Activated T-cell treated with anti-CD3 and anti-CD28 coated beads, Interleukin-2, amount 50 U/mL, for 24 hours (primary cell): ENCODE results near the gene SERINC5.

Experiments
- DNase-seq: peaks from one replicate; pipeline ENCODE4 v3.0.0-alpha.2; 2020
- H3K27ac Mint-ChIP-seq: 2 replicates; pipeline ENCODE4 v1.8.0; 2020; ENCODE audit warnings: mild to moderate bottlenecking, mixed read lengths
- H3K27me3 Mint-ChIP-seq: 2 replicates; pipeline ENCODE4 v1.8.0; 2020; ENCODE audit warnings: mixed read lengths
- H3K36me3 Mint-ChIP-seq: 2 replicates; pipeline ENCODE4 v1.8.0; 2020; ENCODE audit warnings: low read depth, mixed read lengths
- H3K4me1 Mint-ChIP-seq: 2 replicates; pipeline ENCODE4 v1.8.0; 2020; ENCODE audit warnings: low read depth, mixed read lengths
- H3K4me3 Mint-ChIP-seq: 2 replicates; pipeline ENCODE4 v1.8.0; 2020; ENCODE audit warnings: mild to moderate bottlenecking, moderate library complexity, mixed read lengths
- H3K9me3 Mint-ChIP-seq: 2 replicates; pipeline ENCODE4 v1.8.0; 2020; ENCODE audit warnings: mixed read lengths

SERINC5 gene

DNA sequence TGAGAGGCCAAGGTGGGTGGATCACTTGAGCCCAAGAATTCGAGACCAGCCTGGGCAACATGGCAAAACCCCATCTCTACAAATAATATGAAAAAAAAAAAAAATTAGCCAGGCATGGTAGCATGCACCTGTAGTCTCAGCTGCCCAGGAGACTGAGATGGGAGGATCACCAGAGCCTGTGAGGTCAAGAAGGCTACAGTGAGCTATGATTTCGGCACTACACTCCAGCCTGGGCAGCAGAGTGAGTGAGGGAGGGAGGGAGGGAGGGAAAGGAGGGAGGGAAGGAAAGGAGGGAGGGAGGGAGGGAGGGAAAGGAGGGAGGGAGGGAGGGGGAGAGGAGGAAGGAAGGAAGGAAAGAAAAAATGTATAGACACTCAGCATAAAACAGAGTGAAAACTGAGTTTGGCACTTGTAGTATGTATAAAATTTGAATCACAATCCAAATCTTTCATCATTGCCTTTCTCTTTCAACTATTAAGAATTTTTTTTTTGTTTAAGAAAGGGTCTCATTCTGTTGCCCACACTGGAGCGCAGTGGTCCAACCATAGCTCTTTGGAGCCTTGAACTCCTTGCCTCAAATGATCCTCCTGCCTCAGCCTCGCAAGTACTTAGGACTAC is 27.8 kb downstream of the SERINC5 start:
- Mint-ChIP-seq H3K27me3 (no peaks in the 10 kb centered on the region), H3K9me3 (no peaks in the 10 kb centered on the region), H3K36me3 (peaks cover 16% of the 10 kb centered on the region), H3K4me3 (no peak overlapping the region), H3K4me1 (peaks cover 70% of the 10 kb centered on the region), H3K27ac (peak overlapping the region; percentile 79)
- DNase-seq = no peak

DNA sequence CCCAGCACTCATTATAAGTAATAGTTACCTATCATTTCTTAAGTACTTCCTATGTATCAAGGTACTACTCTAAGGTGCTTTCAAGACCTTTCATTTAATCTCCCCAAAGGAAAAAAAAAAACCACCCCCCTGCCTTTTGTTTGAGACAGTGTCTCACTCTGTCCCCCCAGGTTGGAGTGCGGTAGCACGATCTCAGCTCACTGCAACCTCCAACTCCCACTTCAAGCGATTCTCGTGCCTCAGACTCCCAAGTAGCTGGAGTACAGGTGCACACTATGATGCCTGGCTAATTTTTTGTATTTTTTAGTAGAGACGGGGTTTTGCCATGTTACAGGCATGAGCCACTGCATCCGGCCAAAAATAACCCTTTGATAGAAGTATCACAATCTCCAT is 29.9 kb downstream of the SERINC5 start:
- H3K4me1 Mint-ChIP-seq = peaks cover 59% of the 10 kb centered on the region
- no peak for DNase-seq
- H3K36me3 Mint-ChIP-seq = peaks cover 17% of the 10 kb centered on the region
- H3K27ac Mint-ChIP-seq = peak overlapping the region; percentile 89
- H3K4me3 Mint-ChIP-seq = peak overlapping the region; percentile 56
- H3K9me3 Mint-ChIP-seq = no peaks in the 10 kb centered on the region
- no peaks in the 10 kb centered on the region for H3K27me3 Mint-ChIP-seq

DNA sequence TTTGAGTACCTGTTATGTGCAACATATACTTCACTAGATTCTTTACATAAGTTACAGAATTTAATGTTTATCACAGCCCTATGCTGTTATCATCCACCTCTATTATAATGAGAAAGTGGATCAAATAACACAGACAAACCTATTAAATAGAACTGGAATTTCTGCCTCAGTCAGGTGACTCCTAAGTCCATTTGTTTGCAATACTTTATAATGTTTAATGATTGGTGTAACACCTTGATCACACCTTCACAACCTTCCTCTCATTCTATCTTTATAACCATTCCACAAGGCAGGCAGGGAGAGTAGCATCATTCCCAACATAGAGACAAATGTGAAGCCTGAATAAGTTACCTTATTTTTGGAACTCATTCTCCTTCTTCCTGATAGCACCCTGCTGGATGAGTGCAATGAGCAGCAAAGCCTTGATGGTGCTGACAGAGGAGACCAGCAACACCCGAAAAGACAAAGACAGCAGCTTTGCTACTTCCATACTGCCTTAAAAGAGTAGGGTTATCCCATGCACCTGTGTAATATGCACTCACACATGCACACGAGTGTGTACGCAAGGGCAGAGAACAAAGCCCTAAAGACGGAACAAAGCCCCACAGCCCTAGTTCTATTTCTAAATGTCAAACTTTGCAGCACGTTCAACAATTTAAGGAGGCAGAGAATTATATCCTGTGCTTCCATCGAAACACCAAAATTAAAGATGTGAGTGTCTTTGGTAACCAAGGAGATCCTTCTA is 30.5 kb downstream of the SERINC5 start:
- H3K4me1 Mint-ChIP-seq = peaks cover 59% of the 10 kb centered on the region
- H3K4me3 Mint-ChIP-seq = no peak overlapping the region
- no peaks in the 10 kb centered on the region for H3K9me3 Mint-ChIP-seq
- peak overlapping the region; percentile 89 for H3K27ac Mint-ChIP-seq
- H3K36me3 Mint-ChIP-seq = peaks cover 21% of the 10 kb centered on the region
- no peak for DNase-seq
- no peaks in the 10 kb centered on the region for H3K27me3 Mint-ChIP-seq

DNA sequence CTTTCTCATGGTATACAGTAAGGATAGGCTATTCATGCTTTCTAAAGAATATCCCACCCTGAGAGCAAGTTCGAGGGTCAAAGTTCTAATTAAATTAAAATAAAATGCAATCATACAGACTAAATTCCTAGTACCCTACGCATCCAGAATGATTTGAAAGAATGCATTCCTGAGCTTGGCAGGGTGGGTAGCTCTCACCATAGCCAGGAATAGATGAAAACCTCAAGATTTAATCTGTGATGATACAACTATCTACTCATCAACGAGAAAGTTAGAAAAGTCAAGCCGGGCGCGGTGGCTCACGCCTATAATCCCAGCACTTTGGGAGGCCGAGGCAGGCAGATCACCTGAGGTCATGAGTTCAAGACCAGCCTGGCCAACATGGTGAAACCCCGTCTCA is 32.3 kb downstream of the SERINC5 start:
- Mint-ChIP-seq H3K36me3 (peaks cover 31% of the 10 kb centered on the region), H3K27ac (no peak overlapping the region), H3K9me3 (no peaks in the 10 kb centered on the region), H3K4me3 (no peak overlapping the region), H3K27me3 (no peaks in the 10 kb centered on the region), H3K4me1 (peaks cover 61% of the 10 kb centered on the region)
- no peak for DNase-seq

DNA sequence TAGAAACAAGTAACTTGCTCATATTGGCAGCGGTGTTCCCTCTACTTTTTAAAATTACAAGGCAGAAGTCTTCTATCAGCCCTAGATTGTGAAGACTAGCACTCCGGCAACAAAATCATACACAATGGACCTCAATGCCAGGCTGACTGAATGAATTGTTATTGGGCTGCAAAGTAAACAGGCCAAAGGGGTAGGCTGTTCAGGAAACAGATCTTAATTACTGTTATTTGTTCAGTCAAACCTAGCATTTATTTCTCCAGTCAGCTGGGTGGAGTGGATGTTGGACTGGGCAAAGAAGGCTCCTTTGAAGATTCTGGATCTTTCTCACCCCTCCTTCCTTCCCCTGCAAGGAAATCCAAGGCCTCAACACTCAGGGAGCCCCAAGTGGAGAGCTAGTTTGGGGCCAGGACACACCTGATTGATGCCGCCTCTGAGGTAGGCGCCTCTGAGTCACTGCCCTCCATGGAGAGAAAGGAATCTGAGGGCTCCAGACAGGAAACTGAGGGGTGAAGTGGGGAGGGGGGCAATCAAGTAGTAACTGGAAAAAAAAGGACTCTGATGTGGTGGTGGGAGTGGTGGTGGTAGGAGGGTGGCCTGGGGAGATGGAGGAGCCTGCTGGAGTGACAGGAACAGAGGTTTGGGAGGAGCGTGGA is 35.5 kb downstream of the SERINC5 start:
- Mint-ChIP-seq H3K4me1 (peaks cover 65% of the 10 kb centered on the region), H3K36me3 (peaks cover 29% of the 10 kb centered on the region), H3K4me3 (no peak overlapping the region), H3K27me3 (no peaks in the 10 kb centered on the region), H3K27ac (peak overlapping the region; percentile 85), H3K9me3 (no peaks in the 10 kb centered on the region)
- no peak for DNase-seq

DNA sequence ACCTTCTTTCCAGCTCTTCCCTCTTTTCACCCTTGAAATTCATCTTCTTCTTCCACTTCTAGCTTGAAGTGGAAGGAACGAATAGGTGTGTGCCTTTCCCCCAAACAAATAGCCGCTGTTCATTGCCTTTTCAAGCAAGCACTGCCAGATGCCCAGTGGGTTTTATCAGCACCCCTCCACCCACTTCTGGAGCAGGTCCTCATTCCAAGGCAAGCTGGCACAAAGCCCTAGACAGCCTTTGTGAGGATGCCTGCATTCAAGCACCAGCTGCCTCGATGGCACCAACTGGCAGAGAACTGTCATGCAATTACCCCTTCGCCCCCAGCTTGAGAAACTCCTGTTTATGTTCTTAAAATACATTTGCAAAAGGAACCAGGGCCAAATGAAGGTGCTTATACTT is 36.5 kb downstream of the SERINC5 start:
- Mint-ChIP-seq H3K4me1 (peaks cover 69% of the 10 kb centered on the region), H3K4me3 (no peak overlapping the region)

DNA sequence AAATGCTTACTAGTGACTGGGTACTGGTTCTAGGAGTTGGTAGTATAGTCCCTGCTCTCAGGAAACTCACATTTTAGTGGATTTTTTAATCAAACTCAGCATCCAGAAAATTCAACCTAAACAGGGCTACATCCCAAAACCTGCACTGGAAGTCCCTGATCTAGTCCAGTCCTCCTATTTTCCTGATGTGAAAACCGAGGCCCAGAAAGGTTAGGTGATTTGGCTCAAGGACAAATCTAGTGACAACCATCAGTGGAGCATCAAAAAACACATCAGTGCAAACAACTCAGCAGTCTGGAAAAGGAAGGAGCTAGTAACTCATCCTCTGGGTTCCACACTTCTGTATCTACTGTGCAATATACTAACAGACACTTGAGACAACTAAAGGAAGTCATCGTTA is 38.2 kb downstream of the SERINC5 start:
- peaks cover 81% of the 10 kb centered on the region for H3K4me1 Mint-ChIP-seq
- H3K36me3 Mint-ChIP-seq = peaks cover 29% of the 10 kb centered on the region
- H3K4me3 Mint-ChIP-seq = peak overlapping the region; percentile 67
- DNase-seq = no peak
- H3K27me3 Mint-ChIP-seq = no peaks in the 10 kb centered on the region
- no peaks in the 10 kb centered on the region for H3K9me3 Mint-ChIP-seq
- H3K27ac Mint-ChIP-seq = peak overlapping the region; percentile 92

More for the DNA sequence above, 36.5 kb downstream of the SERINC5 start:
- Mint-ChIP-seq H3K27ac (peak overlapping the region; percentile 92), H3K27me3 (no peaks in the 10 kb centered on the region), H3K9me3 (no peaks in the 10 kb centered on the region), H3K36me3 (peaks cover 30% of the 10 kb centered on the region)
- DNase-seq = no peak

DNA sequence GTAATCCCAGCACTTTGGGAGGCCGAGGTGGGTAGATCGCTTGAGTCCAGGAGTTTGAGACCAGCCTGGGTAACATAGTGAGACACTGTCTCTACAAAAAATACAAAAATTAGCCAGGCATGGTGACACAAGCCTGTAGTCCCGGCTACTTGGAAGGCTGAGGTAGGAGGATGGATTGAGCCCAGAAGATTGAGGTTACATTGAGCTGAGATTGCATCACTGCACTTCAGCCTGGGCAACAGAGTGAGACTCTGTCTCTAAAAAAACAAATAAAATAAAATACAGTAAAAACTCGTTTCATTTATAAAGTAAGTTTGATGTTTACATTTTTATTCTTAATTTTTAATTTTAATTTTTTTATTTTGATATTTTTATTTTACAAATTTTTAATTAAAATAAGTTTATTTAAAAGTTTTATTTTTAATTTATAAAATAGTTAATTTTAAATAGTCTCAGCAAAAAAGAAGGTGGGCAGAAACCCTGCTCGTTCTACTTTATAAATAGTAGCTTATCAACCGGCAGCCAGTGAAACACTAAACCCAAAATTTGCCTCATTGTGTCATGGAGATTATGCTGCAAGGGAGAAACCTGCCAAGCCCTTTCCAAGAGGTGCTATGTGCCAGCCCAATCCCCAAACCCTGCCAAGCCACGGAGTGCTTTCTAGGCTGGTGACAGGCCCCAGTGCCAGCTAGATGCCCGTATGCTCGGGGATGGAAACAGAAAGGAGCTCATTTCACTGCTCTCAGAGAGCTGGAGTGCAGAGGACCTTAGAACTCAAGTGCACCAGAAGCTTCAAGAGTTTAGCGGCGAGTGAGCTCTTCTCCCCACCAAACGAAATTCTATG is 38.9 kb downstream of the SERINC5 start:
- Mint-ChIP-seq H3K27me3 (no peaks in the 10 kb centered on the region), H3K4me1 (peaks cover 84% of the 10 kb centered on the region), H3K27ac (peak overlapping the region; percentile 92), H3K9me3 (no peaks in the 10 kb centered on the region), H3K4me3 (peak overlapping the region; percentile 77), H3K36me3 (peaks cover 30% of the 10 kb centered on the region)
- DNase-seq = peak; percentile 58

DNA sequence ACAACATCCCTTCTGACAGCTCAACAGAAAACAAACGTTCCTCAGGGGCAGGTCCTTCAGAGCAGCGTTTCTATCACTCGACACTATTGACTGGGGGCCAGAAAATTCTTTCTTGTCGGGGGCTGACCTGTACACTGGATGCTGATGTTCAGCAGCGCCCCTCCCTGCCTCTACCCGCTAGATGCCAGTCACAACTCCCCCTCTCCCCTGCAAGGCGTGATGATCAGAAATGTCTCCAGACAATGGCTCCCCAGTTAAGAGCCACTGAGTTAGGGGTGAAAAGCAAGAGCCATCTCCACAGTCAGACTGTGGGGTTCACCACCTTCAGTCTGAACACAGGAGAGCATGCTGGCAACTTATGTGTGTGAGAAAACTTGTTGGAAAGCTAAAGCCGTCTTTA is 39.8 kb downstream of the SERINC5 start:
- no peaks in the 10 kb centered on the region for H3K27me3 Mint-ChIP-seq
- no peak for DNase-seq
- H3K4me1 Mint-ChIP-seq = peaks cover 90% of the 10 kb centered on the region
- peaks cover 26% of the 10 kb centered on the region for H3K36me3 Mint-ChIP-seq
- peak overlapping the region; percentile 77 for H3K4me3 Mint-ChIP-seq
- peak overlapping the region; percentile 91 for H3K27ac Mint-ChIP-seq
- no peaks in the 10 kb centered on the region for H3K9me3 Mint-ChIP-seq

DNA sequence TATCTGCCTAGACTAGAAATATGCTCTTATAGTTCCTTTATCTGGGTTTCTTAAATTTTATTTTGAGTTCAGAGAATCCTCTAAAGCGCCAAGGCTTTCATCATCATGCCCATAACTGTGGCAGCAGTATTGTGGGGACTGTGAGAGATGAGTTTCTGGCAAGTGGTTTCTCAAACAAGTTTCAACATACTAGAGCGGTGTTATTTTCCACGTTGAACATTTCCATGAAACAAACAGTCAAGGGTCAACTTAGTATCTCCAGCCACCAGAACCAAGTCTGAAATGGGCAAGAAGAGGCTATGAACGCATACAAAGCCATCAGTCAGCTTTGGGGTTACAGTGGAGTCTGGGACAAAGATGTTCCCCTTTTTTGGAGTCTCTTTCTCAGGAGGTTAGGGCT is 40.3 kb downstream of the SERINC5 start:
- DNase-seq = no peak
- no peaks in the 10 kb centered on the region for H3K9me3 Mint-ChIP-seq
- H3K27me3 Mint-ChIP-seq = no peaks in the 10 kb centered on the region
- peaks cover 24% of the 10 kb centered on the region for H3K36me3 Mint-ChIP-seq
- H3K4me1 Mint-ChIP-seq = peaks cover 91% of the 10 kb centered on the region
- H3K4me3 Mint-ChIP-seq = peak overlapping the region; percentile 77
- peak overlapping the region; percentile 91 for H3K27ac Mint-ChIP-seq

DNA sequence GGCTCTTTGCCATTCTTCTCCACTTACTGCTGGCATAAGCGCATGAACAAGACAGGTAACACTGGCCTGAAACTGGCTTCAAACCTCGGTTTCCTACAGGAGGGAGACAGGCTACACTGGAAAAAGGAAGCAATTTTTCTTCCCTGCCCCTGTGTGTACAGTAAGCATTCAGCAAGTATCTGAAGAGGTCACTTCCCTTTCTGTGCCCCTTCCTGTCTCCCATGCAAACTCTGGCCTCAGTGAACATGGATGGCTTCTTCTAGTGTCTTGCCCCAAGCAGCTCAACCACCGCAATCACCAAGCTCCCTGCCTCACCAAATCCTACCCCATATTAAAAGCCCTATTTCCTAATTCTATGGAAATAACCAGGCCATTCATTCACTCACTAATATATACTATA is 42.4 kb downstream of the SERINC5 start:
- H3K36me3 Mint-ChIP-seq = peaks cover 21% of the 10 kb centered on the region
- no peaks in the 10 kb centered on the region for H3K27me3 Mint-ChIP-seq
- no peak for DNase-seq
- H3K9me3 Mint-ChIP-seq = no peaks in the 10 kb centered on the region
- peak overlapping the region; percentile 86 for H3K27ac Mint-ChIP-seq
- H3K4me1 Mint-ChIP-seq = peaks cover 91% of the 10 kb centered on the region
- no peak overlapping the region for H3K4me3 Mint-ChIP-seq

DNA sequence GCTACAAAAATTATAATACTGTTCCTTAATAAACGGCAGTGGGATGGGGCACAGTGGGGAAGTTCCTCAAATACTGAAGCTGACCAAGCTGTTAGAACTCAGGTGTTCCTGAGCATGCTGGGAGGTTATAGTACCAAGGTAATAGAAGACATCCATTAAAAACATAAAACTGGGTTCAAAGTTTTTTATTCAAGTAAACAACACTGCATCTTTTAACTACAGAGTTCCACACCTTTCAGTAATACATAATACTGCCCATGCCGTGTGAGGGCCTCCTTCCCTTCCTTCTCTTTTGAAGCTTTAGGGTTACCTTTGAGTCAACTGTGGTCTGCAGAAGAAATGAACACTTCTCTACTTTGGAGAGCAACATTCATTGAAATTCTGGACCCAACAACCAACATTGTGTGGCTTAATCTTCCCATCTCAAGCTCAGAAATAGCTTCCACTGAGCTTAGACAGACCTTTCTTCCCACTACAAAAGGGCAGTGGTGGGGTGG is 43.6 kb downstream of the SERINC5 start:
- no peak for DNase-seq
- peak overlapping the region; percentile 86 for H3K27ac Mint-ChIP-seq
- no peaks in the 10 kb centered on the region for H3K9me3 Mint-ChIP-seq
- H3K36me3 Mint-ChIP-seq = peaks cover 19% of the 10 kb centered on the region
- peaks cover 90% of the 10 kb centered on the region for H3K4me1 Mint-ChIP-seq
- H3K4me3 Mint-ChIP-seq = no peak overlapping the region
- H3K27me3 Mint-ChIP-seq = no peaks in the 10 kb centered on the region

DNA sequence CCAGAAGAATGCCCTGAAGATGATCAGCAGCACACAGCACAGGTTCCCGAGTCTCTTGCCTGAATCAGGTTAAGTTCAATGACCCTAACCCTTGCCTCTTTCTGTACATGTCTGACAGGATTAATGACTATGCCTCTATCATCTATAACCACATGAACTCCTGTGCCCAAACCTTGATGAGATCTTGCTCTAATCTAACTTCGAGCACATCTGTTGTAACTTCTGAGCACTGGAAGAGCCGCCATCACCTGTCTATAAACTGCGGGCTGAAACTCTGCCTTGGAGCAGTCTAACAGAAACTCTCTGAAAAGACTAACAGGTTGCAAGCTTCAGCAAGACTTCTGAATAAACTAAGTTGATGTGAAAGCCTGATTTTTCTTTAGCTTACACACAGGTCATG is 44.5 kb downstream of the SERINC5 start:
- Mint-ChIP-seq H3K9me3 (no peaks in the 10 kb centered on the region), H3K36me3 (peaks cover 16% of the 10 kb centered on the region), H3K4me1 (peaks cover 91% of the 10 kb centered on the region), H3K27me3 (no peaks in the 10 kb centered on the region), H3K4me3 (peak overlapping the region; percentile 25), H3K27ac (peak overlapping the region; percentile 86)
- DNase-seq = no peak

DNA sequence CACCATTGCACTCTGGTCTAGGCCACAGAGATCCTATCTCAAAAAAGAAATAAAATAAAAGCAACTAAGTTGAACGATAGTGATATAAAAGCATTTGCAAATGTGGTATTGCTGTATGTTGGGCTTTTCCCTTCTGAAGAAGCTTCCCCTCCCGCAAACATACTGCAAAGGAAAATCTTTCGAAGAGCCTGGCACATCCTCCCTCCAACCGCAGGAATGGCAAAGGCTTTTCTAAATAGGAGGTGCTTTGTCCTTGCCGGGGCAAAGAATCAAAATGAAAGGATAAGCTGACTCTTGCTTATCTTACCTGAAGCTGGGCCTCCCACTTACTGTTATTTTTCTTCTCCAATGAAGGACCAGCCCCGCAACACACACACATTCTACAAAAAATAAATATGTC is 45.8 kb downstream of the SERINC5 start:
- no peak for DNase-seq
- H3K27me3 Mint-ChIP-seq = no peaks in the 10 kb centered on the region
- H3K27ac Mint-ChIP-seq = peak overlapping the region; percentile 86
- H3K9me3 Mint-ChIP-seq = no peaks in the 10 kb centered on the region
- H3K4me3 Mint-ChIP-seq = peak overlapping the region; percentile 24
- peaks cover 91% of the 10 kb centered on the region for H3K4me1 Mint-ChIP-seq
- peaks cover 21% of the 10 kb centered on the region for H3K36me3 Mint-ChIP-seq
